DND-41 (cell line): Measurements from ENCODE around the gene MARCHF10.

ENCODE experiments used
- CTCF ChIP-seq: IDR thresholded peaks from 2 replicates; pipeline ENCODE4 v1.5.1; 2012; ENCODE audit warnings: borderline replicate concordance, low read length, moderate library complexity, mild to moderate bottlenecking; ENCODE audit not compliant: poor library complexity, severe bottlenecking; ENCODE audit errors: extremely low read depth
- EZH2 ChIP-seq: IDR thresholded peaks from 3 replicates; pipeline ENCODE4 v1.6.1; 2012; ENCODE audit warnings: borderline replicate concordance, low read depth, mild to moderate bottlenecking, moderate library complexity, low read length, inconsistent platforms; ENCODE audit not compliant: severe bottlenecking

DNA sequence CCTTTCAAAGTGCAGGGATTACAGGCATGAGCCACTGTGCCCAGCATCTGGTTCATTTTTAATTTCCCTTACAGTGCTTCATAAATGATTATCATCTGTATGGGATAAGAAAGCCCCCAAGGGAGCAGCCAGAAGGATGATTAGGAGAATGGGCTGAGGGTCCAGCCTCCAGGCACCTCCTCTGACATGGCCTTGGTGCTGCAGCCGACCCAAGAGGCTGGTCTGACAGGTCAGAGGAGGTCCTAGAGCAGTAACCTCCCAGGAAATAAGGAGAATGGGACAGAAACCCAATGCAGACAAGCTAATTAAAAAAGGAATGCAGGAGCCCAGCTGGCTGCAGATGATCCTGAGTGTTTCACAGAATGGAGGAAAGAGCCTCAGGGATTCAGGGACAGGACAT lies 151.7 kb downstream of the MARCHF10 start:
- TF ChIP-seq EZH2: no peak
- no peak for TF ChIP-seq CTCF
